Left lung (tissue), 10 donors: ENCODE results near the gene ACSL5. TPM values are rescaled to one million over a fixed set of nuclear protein-coding genes. Genes with fewer than 3 reads are reported as not detected.

Source experiments
- ATAC-seq: fragments of 200-7000 bp; cut with Tn5 transposase; one replicate; pipeline ENCODE4 v1.9.1; 2020; ENCODE audit warnings: moderate library complexity
- DNase-seq, 4 donors: peaks; one replicate each; pipeline ENCODE4 v3.0.0-alpha.2; 2013 to 2020
- H3K27ac ChIP-seq, 2 donors: fragments of 200-600 bp; sonication (generic) in 1 of 2; one replicate each; pipeline versions ENCODE4 v1.5.0 to v1.8.0; 2020 to 2021
- H3K27me3 ChIP-seq, 2 donors: fragments of 200-600 bp; sonication (generic) in 1 of 2; one replicate each; pipeline versions ENCODE4 v1.5.0 to v1.8.0; 2020 to 2021
- H3K36me3 ChIP-seq, 2 donors: fragments of 200-600 bp; sonication (generic) in 1 of 2; one replicate each; pipeline versions ENCODE4 v1.5.0 to v1.8.0; 2020 to 2021
- H3K4me1 ChIP-seq, 2 donors: fragments of 200-600 bp; one replicate each; pipeline ENCODE4 v1.8.0; 2021
- H3K4me3 ChIP-seq, 2 donors: fragments of 200-600 bp; sonication (generic) in 1 of 2; one replicate each; pipeline versions ENCODE4 v1.5.0 to v1.8.0; 2020 to 2021; ENCODE audit warnings: mild to moderate bottlenecking in 1 of 2
- H3K9me3 ChIP-seq, 2 donors: fragments of 200-600 bp; sonication (generic) in 1 of 2; one replicate each; pipeline versions ENCODE4 v1.5.0 to v1.8.0; 2020 to 2021
- CTCF ChIP-seq, 2 donors: fragments of 200-600 bp; sonication (generic) in 1 of 2; IDR thresholded peaks; one replicate each; pipeline versions ENCODE4 v1.5.0 to v1.8.0; 2021; ENCODE audit warnings: antibody characterized with exemption in 2 of 2
- intact Hi-C, 2 donors: fragments of 100-400 bp; cut with DNase I; formaldehyde crosslinking; loops; one replicate each; pipeline versions ENCODE4 v1.11.2 to v1.14.2; 2022
- polyA plus RNA-seq, 6 donors: library from polyadenylated mRNA; unstranded; fragments of 120-200 nt; gene quantifications; one replicate each; pipeline ENCODE4 v1.2.1, GENCODE V29; 2013; ENCODE audit not compliant: insufficient read length in 6 of 6
- total RNA-seq, 2 donors: library from RNA; stranded (reverse); fragmentation: NEBNext Ultra II Directional; extraction: Animal tissue kit (Norgen Biotek cat#: 25700); gene quantifications; one replicate each; pipeline ENCODE4 v1.2.1, GENCODE V29; 2021
- donor health status: DM: no; HTN: yes; CAD: no.
- donor health status: DM: no; HTN: no; CAD: no.

ACSL5 gene
- total and polyA plus RNA-seq, 8 donors = 10.5 to 82.5 (median 14.1) TPM

- Histone ChIP-seq H3K9me3 (no peaks in the 10 kb centered on the region), H3K4me1 (no peaks in the 10 kb centered on the region), H3K36me3 (peaks cover 0 to 67% of the 10 kb centered on the region in 2 donors), H3K27ac (no peak overlapping the region), H3K27me3 (no peaks in the 10 kb centered on the region), H3K4me3 (no peak overlapping the region)
- ATAC-seq (no peak), DNase-seq (no peak)
- intact Hi-C loops = no loop called here
- TF ChIP-seq CTCF (IDR thresholded peaks at IDR 0.05) = no peak
These were observed 91.5 kb downstream of the ACSL5 start for GRCh38 chr10:112465299-112465883.

DNA sequence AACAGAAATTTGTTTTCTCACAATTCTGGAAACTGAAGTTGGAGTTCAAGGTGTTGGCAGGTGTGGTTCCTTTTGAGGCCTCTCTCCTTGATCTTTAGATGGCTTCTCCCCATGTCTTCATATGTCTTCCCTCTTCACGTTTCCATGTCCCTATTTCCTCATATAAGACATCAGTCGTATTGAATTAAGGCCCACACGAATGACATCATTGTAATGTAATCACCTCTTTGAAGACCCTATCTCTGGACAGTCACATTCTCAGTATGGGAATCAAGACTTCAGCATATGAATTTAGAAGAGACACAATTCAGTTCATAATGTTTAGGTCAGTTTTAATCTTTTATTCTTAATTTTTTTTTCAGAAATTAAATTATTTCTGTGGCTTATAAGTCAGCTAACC, 92.9 kb downstream of the ACSL5 start:
- ATAC-seq = no peak
- no peak for DNase-seq

DNA sequence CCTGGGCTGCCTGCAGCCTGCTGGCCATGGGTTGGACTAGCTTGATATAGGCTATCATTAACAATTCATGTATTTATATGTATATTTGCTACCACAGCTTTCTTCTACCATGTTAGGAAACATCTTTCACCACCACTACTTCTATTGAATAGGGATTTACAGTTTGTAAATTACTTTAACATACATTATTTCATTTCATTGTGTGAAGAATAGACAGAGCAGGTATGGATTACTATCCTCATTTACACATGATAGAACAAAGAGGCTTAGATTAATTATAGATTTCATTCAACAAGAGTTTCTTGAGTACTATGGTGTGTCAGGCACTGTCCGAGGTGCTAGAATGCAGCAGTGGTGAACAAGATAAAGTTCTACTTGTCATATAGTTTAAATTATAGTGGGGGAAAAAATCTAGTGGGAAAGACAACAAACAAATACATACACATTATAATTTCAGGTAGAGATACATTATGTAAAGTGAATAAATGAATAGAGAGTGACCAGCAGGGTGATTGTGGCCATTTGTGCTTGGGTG, 93.7 kb downstream of the ACSL5 start:
- no peak for TF ChIP-seq CTCF (IDR thresholded peaks at IDR 0.05)
- ATAC-seq = no peak
- no peak overlapping the region for H3K27ac ChIP-seq
- intact Hi-C loops = no loop called here
- no peaks in the 10 kb centered on the region for H3K9me3 ChIP-seq
- no peak overlapping the region for H3K4me3 ChIP-seq
- no peaks in the 10 kb centered on the region for H3K27me3 ChIP-seq
- no peaks in the 10 kb centered on the region for H3K4me1 ChIP-seq
- DNase-seq = no peak
- H3K36me3 ChIP-seq = peaks cover 0 to 55% of the 10 kb centered on the region in 2 donors

More for the DNA sequence above, 92.9 kb downstream of the ACSL5 start:
- intact Hi-C loops = no loop called here
- H3K27ac ChIP-seq = no peak overlapping the region
- H3K9me3 ChIP-seq = no peaks in the 10 kb centered on the region
- no peaks in the 10 kb centered on the region for H3K27me3 ChIP-seq
- H3K36me3 ChIP-seq = peaks cover 0 to 59% of the 10 kb centered on the region in 2 donors
- no peak overlapping the region for H3K4me3 ChIP-seq
- no peaks in the 10 kb centered on the region for H3K4me1 ChIP-seq
- no peak for TF ChIP-seq CTCF (IDR thresholded peaks at IDR 0.05)

DNA sequence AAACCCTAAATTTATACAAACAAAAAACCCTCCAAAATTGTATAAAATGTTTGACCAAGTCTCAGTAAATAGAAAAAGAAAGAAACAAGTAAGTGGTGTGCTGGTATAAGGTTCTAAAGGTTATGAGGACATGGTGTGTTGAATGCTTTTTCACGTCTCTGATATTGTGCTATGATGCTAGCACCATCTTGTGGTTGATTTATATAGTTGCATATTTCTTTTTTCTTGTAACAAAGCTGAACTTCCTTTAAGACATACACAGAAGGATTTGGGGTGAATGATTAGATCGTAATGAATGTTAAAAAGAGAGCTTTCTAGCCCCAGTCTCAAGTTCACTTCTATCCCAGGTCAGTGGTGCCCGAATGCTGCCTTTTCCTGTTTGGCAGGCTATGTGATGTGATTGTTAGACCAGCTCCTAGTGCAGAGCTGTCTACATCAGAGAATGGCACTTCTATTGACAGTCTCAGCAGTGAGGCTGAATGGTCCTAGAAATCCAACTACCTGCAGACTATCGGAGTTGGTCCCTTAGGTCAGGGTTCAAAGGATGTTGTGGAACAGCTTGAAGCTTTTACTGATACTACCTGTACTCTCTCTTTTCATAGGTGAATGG, 98.1 kb downstream of the ACSL5 start:
- ATAC-seq = peak; percentile 89
- H3K36me3 ChIP-seq = peaks cover 0 to 23% of the 10 kb centered on the region in 2 donors
- H3K9me3 ChIP-seq = no peaks in the 10 kb centered on the region
- peak in 1 of 4 donors; percentile 41 for DNase-seq
- H3K4me3 ChIP-seq = no peak overlapping the region
- intact Hi-C loops = no loop called here
- H3K27me3 ChIP-seq = no peaks in the 10 kb centered on the region
- no peak overlapping the region for H3K27ac ChIP-seq
- peak; percentile 52 to 61 for TF ChIP-seq CTCF (IDR thresholded peaks at IDR 0.05)
- H3K4me1 ChIP-seq = no peaks in the 10 kb centered on the region

GRCh38 chr10:112475575-112476218, 101.8 kb downstream of the ACSL5 start:
- Histone ChIP-seq H3K36me3 (peaks cover 0 to under 1% of the 10 kb centered on the region in 2 donors), H3K27ac (no peak overlapping the region), H3K4me3 (no peak overlapping the region), H3K4me1 (no peaks in the 10 kb centered on the region), H3K27me3 (no peaks in the 10 kb centered on the region), H3K9me3 (no peaks in the 10 kb centered on the region)
- intact Hi-C loops = no loop called here
- no peak for TF ChIP-seq CTCF (IDR thresholded peaks at IDR 0.05)
- DNase-seq (peak in 1 of 4 donors; percentile 30), ATAC-seq (peak; percentile 16)
